Endothelial cell of umbilical vein (primary cell): Measurements from ENCODE around the gene KRTAP3-2.

Experiments
- EZH2 ChIP-seq: IDR thresholded peaks from 2 replicates; pipeline ENCODE4 v1.6.1; 2012; ENCODE audit warnings: borderline replicate concordance, low read depth, mild to moderate bottlenecking, moderate library complexity, low read length, inconsistent platforms; ENCODE audit not compliant: severe bottlenecking
- POLR2A ChIP-seq: IDR thresholded peaks from 2 replicates; pipeline ENCODE4 v1.6.1; 2012; ENCODE audit warnings: low read depth, mild to moderate bottlenecking, control low read depth, low read length
- POLR2AphosphoS5 ChIP-seq: IDR thresholded peaks from 2 replicates; pipeline ENCODE4 v1.6.1; 2012; ENCODE audit warnings: low read depth, mild to moderate bottlenecking, control low read depth, low read length, moderate library complexity; ENCODE audit not compliant: insufficient read depth
- TF ChIP-seq, protein P1 (sequence below), 2 donors: IDR thresholded peaks; 1 replicate in 1 of 2; 2 replicates in 1 of 2; pipeline ENCODE4 v1.5.1; 2011; ENCODE audit warnings: low read length in 2 of 2, mild to moderate bottlenecking in 2 of 2, moderate library complexity in 2 of 2, control low read depth in 1 of 2, inconsistent platforms in 1 of 2, low read depth in 1 of 2; ENCODE audit not compliant: insufficient read depth in 1 of 2; ENCODE audit errors: extremely low read depth in 1 of 2

DNA sequence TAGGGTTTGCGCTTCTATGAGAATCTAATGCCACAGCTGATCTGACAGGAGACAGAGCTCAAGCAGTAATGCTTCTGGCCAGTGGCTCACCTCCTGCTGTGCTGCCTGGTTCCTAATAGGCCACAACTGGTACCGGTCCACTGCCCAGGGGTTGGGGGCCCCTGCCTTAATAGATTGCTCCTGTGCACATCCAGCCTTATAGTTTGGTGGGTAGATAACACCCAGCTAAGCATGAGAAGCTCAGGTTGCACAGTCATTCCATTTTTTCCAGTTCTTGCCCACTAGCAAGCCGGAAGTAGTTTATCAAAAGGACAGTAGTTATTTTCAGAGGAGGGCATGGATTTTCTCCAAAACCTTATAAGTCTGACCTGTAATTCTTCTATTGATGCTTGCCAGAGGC is 19.7 kb upstream of the KRTAP3-2 start:
- TF ChIP-seq, protein P1, sequence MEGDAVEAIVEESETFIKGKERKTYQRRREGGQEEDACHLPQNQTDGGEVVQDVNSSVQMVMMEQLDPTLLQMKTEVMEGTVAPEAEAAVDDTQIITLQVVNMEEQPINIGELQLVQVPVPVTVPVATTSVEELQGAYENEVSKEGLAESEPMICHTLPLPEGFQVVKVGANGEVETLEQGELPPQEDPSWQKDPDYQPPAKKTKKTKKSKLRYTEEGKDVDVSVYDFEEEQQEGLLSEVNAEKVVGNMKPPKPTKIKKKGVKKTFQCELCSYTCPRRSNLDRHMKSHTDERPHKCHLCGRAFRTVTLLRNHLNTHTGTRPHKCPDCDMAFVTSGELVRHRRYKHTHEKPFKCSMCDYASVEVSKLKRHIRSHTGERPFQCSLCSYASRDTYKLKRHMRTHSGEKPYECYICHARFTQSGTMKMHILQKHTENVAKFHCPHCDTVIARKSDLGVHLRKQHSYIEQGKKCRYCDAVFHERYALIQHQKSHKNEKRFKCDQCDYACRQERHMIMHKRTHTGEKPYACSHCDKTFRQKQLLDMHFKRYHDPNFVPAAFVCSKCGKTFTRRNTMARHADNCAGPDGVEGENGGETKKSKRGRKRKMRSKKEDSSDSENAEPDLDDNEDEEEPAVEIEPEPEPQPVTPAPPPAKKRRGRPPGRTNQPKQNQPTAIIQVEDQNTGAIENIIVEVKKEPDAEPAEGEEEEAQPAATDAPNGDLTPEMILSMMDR (IDR thresholded peaks at IDR 0.05; ENCODE audit: extremely low read depth in 1 of 2, insufficient read depth in 1 of 2, low read depth in 1 of 2, low read length in 2 of 2), result no peak
- TF ChIP-seq POLR2A, result no peak
- no peak for TF ChIP-seq POLR2AphosphoS5
- TF ChIP-seq EZH2, result no peak
